RWPE1 (cell line): ENCODE results near the gene DALRD3.
"Not testable (repeated sequence)": the region's sequence is repeated elsewhere in the genome, so short reads cannot be mapped to it uniquely, and the experiment has no call there.

Experiments
- CTCF ChIA-PET: fragments of 350-600 bp; sonication (Branson Sonifier 250); formaldehyde crosslinking; extraction: SDS; loops from one replicate; lab custom pipeline; 2021; lab: Yijun Ruan, JAX
- POLR2A ChIA-PET: fragments of 400-600 bp; formaldehyde crosslinking; extraction: SDS; loops from one replicate; lab custom pipeline; 2020; ENCODE audit warnings: antibody characterized with exemption; ENCODE audit not compliant: low non-redundant PET; lab: Yijun Ruan, JAX
- DNase-seq: peaks from one replicate; pipeline ENCODE4 v3.0.0; 2012; ENCODE audit warnings: low spot score
- H3K27ac ChIP-seq: fragments of 450-650 bp; 2 replicates; pipeline ENCODE4 v1.5.1; 2017
- TF ChIP-seq, protein P1 (sequence below): fragments of 450-650 bp; conservative IDR thresholded peaks from 2 replicates; pipeline ENCODE4 v1.5.1; 2017; ENCODE audit warnings: low read depth, mild to moderate bottlenecking

Gene DALRD3

DNA sequence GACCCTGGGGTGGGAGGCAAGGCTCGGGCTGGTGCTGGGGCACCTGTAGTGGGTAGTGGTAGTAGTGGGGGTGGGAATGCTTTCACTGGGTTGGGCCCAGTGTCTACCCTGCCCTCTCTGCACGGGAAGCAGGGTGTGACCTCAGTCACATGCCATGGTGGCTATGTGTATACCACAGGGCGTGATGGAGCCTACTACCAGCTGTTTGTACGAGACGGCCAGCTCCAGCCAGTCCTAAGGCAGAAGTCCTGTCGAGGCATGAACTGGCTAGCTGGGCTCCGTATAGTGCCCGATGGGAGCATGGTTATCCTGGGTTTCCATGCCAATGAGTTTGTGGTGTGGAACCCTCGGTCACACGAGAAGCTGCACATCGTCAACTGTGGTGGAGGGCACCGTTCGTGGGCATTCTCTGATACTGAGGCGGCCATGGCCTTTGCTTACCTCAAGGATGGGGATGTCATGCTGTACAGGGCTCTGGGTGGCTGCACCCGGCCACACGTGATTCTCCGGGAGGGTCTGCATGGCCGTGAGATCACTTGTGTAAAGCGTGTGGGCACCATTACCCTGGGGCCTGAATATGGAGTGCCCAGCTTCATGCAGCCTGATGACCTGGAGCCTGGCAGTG is 5.2 kb downstream of the DALRD3 start:
- peak overlapping the region; percentile 98 for H3K27ac ChIP-seq
- ChIA-PET CTCF (interaction anchor here (0.6 to 0.9 kb wide), 3 partner anchors 9 to 25 kb away, joined by 3 read pairs; partner anchors contain the start of genes NDUFAF3 and P4HTM), POLR2A (no interaction called here)
- TF ChIP-seq, protein P1, sequence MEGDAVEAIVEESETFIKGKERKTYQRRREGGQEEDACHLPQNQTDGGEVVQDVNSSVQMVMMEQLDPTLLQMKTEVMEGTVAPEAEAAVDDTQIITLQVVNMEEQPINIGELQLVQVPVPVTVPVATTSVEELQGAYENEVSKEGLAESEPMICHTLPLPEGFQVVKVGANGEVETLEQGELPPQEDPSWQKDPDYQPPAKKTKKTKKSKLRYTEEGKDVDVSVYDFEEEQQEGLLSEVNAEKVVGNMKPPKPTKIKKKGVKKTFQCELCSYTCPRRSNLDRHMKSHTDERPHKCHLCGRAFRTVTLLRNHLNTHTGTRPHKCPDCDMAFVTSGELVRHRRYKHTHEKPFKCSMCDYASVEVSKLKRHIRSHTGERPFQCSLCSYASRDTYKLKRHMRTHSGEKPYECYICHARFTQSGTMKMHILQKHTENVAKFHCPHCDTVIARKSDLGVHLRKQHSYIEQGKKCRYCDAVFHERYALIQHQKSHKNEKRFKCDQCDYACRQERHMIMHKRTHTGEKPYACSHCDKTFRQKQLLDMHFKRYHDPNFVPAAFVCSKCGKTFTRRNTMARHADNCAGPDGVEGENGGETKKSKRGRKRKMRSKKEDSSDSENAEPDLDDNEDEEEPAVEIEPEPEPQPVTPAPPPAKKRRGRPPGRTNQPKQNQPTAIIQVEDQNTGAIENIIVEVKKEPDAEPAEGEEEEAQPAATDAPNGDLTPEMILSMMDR, result no peak
- DNase-seq, result no peak

DNA sequence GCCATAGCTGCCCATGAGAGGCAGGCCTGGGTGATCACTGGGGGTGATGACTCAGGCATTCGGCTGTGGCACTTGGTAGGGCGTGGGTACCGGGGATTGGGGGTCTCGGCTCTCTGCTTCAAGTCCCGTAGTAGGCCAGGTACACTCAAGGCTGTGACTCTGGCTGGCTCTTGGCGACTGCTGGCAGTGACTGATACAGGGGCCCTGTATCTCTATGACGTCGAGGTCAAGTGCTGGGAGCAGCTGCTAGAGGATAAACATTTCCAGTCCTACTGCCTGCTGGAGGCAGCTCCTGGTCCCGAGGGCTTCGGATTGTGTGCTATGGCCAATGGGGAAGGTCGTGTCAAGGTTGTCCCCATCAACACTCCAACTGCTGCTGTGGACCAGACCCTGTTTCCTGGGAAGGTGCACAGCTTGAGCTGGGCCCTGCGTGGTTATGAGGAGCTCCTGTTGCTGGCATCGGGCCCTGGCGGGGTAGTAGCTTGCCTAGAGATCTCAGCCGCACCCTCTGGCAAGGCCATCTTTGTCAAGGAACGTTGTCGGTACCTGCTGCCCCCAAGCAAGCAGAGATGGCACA is 5.9 kb downstream of the DALRD3 start:
- TF ChIP-seq, protein P1, result no peak
- CTCF ChIA-PET, result interaction anchor here (0.6 kb wide), 1 partner anchor 10 kb away, joined by 3 read pairs; the partner anchor contains the start of gene NDUFAF3
- POLR2A ChIA-PET, result no interaction called here
- no peak for DNase-seq
- peak overlapping the region; percentile 98 for H3K27ac ChIP-seq

DNA sequence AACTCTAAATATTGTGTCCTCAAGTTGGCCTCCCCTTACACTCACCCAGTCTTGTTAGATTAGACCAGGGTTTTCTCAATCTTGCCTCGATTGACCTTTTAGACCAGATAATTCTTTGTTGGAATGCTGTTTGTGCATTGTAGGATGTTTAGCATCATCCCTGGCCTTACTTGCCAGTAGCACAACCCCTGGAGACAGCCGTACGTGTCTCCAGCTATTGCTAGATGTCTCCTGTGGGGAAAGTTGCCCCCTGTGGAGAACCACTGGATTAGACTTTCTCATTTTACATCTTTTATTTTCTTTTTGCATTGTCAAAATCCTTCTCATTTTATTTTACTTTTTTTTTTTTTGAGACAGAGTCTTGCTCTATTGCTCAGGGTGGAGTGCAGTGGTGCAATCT is 9.0 kb downstream of the DALRD3 start:
- TF ChIP-seq, protein P1, result no peak
- POLR2A ChIA-PET, result no interaction called here
- H3K27ac ChIP-seq, result peak overlapping the region; percentile 97; the same call in 1 of the 2 replicates
- CTCF ChIA-PET, result no interaction called here
- DNase-seq, result no peak

DNA sequence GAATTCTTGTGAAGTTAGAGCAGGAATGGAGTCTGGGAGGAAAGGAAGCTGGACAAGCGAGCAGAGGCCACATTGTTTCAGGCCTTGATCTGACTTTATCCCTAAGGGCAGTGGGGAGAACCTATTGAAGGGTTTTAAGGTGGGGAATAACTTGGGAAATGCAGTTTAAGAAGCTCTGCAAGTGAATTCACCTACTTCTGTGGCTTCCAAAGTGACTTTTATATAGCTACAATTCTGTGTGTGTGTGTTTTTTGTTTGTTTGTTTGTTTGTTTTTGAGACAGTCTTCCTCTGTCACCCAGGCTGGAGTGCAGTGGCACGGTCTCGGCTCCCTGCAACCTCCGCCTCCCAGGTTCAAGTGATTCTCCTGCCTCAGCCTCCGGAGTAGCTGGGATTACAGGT is 9.8 kb downstream of the DALRD3 start:
- H3K27ac ChIP-seq, result peak overlapping the region; percentile 97
- DNase-seq, POLR2A ChIA-PET, CTCF ChIA-PET: not testable (repeated sequence)

DNA sequence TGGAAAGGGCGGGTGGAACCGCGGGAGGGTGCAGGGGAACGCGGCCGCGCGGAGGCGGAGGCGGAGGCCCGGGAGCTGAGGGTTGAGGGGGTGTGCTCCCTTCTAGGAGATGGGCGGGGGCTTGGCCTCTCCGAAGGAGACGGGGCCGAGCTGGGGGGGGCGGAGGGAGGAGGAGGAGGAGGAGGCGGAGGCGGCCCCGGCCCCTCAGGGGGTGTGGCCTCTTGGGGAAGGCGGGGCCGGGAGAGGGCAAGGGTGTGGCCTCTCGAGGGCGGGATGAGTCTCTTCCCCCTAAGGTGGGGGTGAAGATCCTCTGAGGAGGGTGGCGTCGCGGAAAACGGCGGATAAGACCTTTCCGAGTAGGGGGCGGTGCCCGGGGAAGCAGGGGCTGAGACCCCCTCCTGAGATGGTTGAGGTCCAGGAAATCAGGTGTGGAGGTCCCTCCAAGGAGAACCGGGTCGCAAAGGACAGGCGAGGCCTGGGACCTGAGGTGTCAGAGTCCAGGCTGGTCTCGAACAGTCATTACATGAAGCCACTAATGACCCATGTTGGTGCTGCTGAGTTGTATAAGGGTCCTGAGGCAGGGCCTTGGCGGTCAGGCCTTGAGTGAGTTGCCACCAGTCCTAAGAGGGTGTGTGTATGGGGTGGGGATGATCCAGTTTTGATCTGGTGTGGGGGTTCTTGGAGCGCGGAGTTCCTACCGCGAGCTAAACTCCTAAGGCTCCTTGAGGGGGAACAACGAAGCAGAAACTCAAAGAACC is 10.4 kb downstream of the DALRD3 start:
- ChIA-PET CTCF (no interaction called here), POLR2A (interaction anchor here (0.5 to 1.0 kb wide), 3 partner anchors 18 to 458 kb away, joined by 3 read pairs; no protein-coding TSS in a partner anchor)
- peak; percentile 83 for DNase-seq
- H3K27ac ChIP-seq, result peak overlapping the region; percentile 97
- TF ChIP-seq, protein P1, result no peak

DNA sequence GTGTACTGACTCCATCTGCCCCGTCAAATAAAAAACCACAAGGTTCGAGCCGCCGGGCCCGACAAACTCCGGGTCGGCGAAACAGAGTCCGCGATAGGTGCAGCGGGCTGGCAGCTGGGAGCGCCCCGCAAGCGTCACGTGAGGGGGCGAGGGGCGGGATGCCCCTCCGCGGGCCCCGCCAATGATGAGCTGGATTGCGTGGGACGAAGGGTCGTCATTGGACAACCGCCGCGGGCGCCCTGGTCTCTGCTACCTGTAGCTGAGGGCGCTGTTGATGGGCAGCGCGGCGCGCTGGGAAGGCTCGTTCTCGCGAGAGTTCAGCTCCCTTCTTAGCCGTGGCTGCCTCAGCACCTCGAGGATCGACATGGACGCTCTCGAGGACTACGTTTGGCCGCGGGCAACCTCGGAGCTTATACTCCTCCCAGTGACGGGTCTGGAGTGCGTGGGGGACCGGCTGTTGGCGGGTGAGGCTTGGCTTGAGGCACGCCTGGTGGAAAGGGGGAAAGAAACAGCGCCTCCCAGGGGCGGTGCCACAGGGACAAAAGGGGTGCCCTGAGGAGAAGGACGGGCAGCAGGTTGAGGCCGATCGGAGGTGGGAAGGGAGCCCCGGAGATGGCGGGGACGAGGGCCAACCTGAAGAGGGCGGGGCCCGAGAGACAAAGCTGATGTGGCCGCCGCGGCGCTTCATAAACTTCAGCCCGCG is 11.2 kb downstream of the DALRD3 start, which contains the start of gene WDR6:
Gene WDR6, plus strand, starts transcription at position 324 of the 703 bp plus-strand sequence. Its CDS starts 41 bp downstream, at position 365.
- DNase-seq, result peak; percentile 92
- TF ChIP-seq, protein P1, result peak; percentile 48
- H3K27ac ChIP-seq, result peak within 1 kb of the TSS; percentile 97
- POLR2A ChIA-PET, result interaction anchor here (0.5 to 1.1 kb wide), 5 partner anchors 13 to 459 kb away, joined by 3 to 4 read pairs (median 3); partner anchors contain the start of gene IMPDH2
- CTCF ChIA-PET, result interaction anchor here (0.6 to 1.3 kb wide), 5 partner anchors 17 to 179 kb away, joined by 3 to 5 read pairs (median 3); partner anchors contain the start of gene P4HTM
